GM12878 (cell line): Measurements from ENCODE around the gene GPR75. TPM values are rescaled to one million over a fixed set of nuclear protein-coding genes. Genes with fewer than 3 reads are reported as not detected.

ENCODE experiments used
- ATAC-seq: fragments of 200-7000 bp; cut with Tn5 transposase; 3 replicates; pipeline ENCODE4 v1.9.1; 2020; ENCODE audit warnings: mild to moderate bottlenecking, moderate library complexity
- BruUV-seq: library from RNA; stranded (reverse); fragments of 400-500 nt; replicated peaks from 2 replicates; lab custom pipeline; 2021; lab: Mats Ljungman, UMichigan
- CTCF ChIA-PET: fragments of 300-600 bp; sonication (Branson Sonifier 250); formaldehyde crosslinking; extraction: SDS; loops from one replicate; lab custom pipeline; 2021; ENCODE audit warnings: inconsistent platforms; lab: Yijun Ruan, JAX
- POLR2A ChIA-PET: fragments of 350-600 bp; formaldehyde crosslinking; extraction: SDS; loops from one replicate; lab custom pipeline; 2021; ENCODE audit warnings: inconsistent platforms; lab: Charles Lee
- RAD21 ChIA-PET: fragments of 300-600 bp; sonication (Branson Sonifier 250); formaldehyde crosslinking; loops from one replicate; lab custom pipeline; 2023; ENCODE audit warnings: antibody characterized with exemption; ENCODE audit not compliant: unreplicated experiment; lab: Charles Lee
- SMC1A ChIA-PET: fragments of 300-600 bp; sonication (Branson Sonifier 250); formaldehyde crosslinking; loops from one replicate; lab custom pipeline; 2023; ENCODE audit not compliant: unreplicated experiment, uncharacterized antibody; lab: Charles Lee
- DNase-seq: peaks from one replicate; pipeline ENCODE4 v3.0.0-alpha.2; 2011; ENCODE audit warnings: low read depth, low spot score
- FAIRE-seq: peaks from 3 replicates; lab custom pipeline; 2011; peaks lifted over from hg19 to GRCh38; lab: Jason Lieb, UNC
- H2AFZ ChIP-seq: 2 replicates; pipeline ENCODE4 v1.6.0; 2011; ENCODE audit warnings: low read depth, low read length, control low read depth; ENCODE audit not compliant: control insufficient read depth
- H3K27ac ChIP-seq: 2 replicates; pipeline ENCODE4 v1.5.1; 2011; ENCODE audit warnings: control low read depth; ENCODE audit not compliant: control insufficient read depth, insufficient read depth
- H3K27me3 ChIP-seq, 2 experiments: replicated peaks in 1 of 2; 2 replicates each; pipeline versions ENCODE4 v1.6.0 to v1.6.1; 2011; ENCODE audit warnings: low read length in 1 of 2; ENCODE audit not compliant: control insufficient read depth in 2 of 2, insufficient read depth in 2 of 2
- H3K36me3 ChIP-seq, 2 experiments: 2 replicates each; pipeline ENCODE4 v1.5.1; 2011; ENCODE audit warnings: low read length in 1 of 2; ENCODE audit not compliant: control insufficient read depth in 2 of 2, insufficient read depth in 2 of 2
- H3K4me1 ChIP-seq: 2 replicates; pipeline ENCODE4 v1.6.1; 2011; ENCODE audit warnings: mild to moderate bottlenecking, low read length, moderate library complexity, mixed read lengths; ENCODE audit not compliant: control insufficient read depth, insufficient read depth
- H3K4me2 ChIP-seq: 2 replicates; pipeline ENCODE4 v1.6.0; 2011; ENCODE audit warnings: control low read depth; ENCODE audit not compliant: control insufficient read depth, insufficient read depth
- H3K4me3 ChIP-seq: fragments of 200-600 bp; sonication (generic); 2 replicates; pipeline ENCODE4 v1.5.1; 2016
- H3K79me2 ChIP-seq: 2 replicates; pipeline ENCODE4 v1.6.0; 2011; ENCODE audit warnings: low read length; ENCODE audit not compliant: control insufficient read depth, insufficient read depth
- H3K9ac ChIP-seq: 2 replicates; pipeline ENCODE4 v1.8.0; 2011; ENCODE audit warnings: low read length, control low read depth, mixed read lengths; ENCODE audit not compliant: control insufficient read depth, insufficient read depth
- H3K9me3 ChIP-seq: replicated peaks from 3 replicates; pipeline ENCODE4 v1.5.1; 2011; ENCODE audit warnings: mild to moderate bottlenecking, low read length; ENCODE audit not compliant: control insufficient read depth, insufficient read depth
- H4K20me1 ChIP-seq: 2 replicates; pipeline ENCODE4 v1.6.0; 2011; ENCODE audit not compliant: control insufficient read depth, insufficient read depth
- BMI1 ChIP-seq: fragments of 450-650 bp; IDR thresholded peaks from 2 replicates; pipeline ENCODE4 v1.6.1; 2016; ENCODE audit warnings: mild to moderate bottlenecking, moderate library complexity, borderline replicate concordance
- CEBPB ChIP-seq, 2 experiments: fragments of 150-350 bp in 1 of 2; IDR thresholded peaks; 2 replicates each; pipeline ENCODE4 v1.6.1; 2012 to 2014; ENCODE audit warnings: low read depth in 2 of 2, low read length in 2 of 2, borderline replicate concordance in 1 of 2, inconsistent platforms in 1 of 2
- FOXM1 ChIP-seq: IDR thresholded peaks from 2 replicates; pipeline ENCODE4 v1.6.1; 2012; ENCODE audit warnings: low read depth, mild to moderate bottlenecking, inconsistent platforms, low read length, moderate library complexity
- GABPA ChIP-seq: IDR thresholded peaks from 2 replicates; pipeline ENCODE4 v1.6.1; 2014; ENCODE audit warnings: antibody characterized with exemption, low read depth, mild to moderate bottlenecking, inconsistent platforms
- HCFC1 ChIP-seq: fragments of 150-350 bp; IDR thresholded peaks from 2 replicates; pipeline ENCODE4 v1.6.1; 2014; ENCODE audit warnings: low read length
- JUNB ChIP-seq: IDR thresholded peaks from 2 replicates; pipeline ENCODE4 v1.6.1; 2016; ENCODE audit warnings: antibody characterized with exemption, mild to moderate bottlenecking
- MTA2 ChIP-seq: fragments of 450-650 bp; IDR thresholded peaks from 2 replicates; pipeline ENCODE4 v1.6.1; 2016; ENCODE audit warnings: low read depth, mild to moderate bottlenecking, moderate library complexity
- RAD51 ChIP-seq: fragments of 450-650 bp; IDR thresholded peaks from 2 replicates; pipeline ENCODE4 v1.6.1; 2016; ENCODE audit warnings: moderate library complexity, mild to moderate bottlenecking, inconsistent platforms
- SIX5 ChIP-seq: IDR thresholded peaks from 2 replicates; pipeline ENCODE4 v1.6.1; 2011; ENCODE audit warnings: mild to moderate bottlenecking, low read depth, low read length, moderate library complexity; ENCODE audit not compliant: severe bottlenecking
- TAF1 ChIP-seq: IDR thresholded peaks from 2 replicates; pipeline ENCODE4 v1.6.1; 2011; ENCODE audit warnings: mild to moderate bottlenecking, low read depth, low read length, borderline replicate concordance
- TBL1XR1 ChIP-seq: IDR thresholded peaks from 2 replicates; pipeline ENCODE4 v1.6.1; 2012; ENCODE audit warnings: low read depth, low read length, improper control_type of control experiment
- WRNIP1 ChIP-seq: IDR thresholded peaks from 2 replicates; pipeline ENCODE4 v1.6.1; 2011; ENCODE audit warnings: low read depth, low read length, improper control_type of control experiment, borderline replicate concordance
- WGBS: methylation state at CpG from one replicate; pipeline ENCODE4 v1.1.6; 2016; ENCODE audit warnings: low lambda C conversion rate; ENCODE audit not compliant: insufficient replicate concordance, insufficient coverage; ENCODE audit errors: missing lambda C conversion rate; 5-methylcytosine and 5-hydroxymethylcytosine counted together
- in situ Hi-C: fragments of 300-500 bp; cut with MboI; formaldehyde crosslinking; loops from 9 replicates; pipeline ENCODE4 v1.14.3; 2018; ENCODE audit warnings: mixed read lengths
- intact Hi-C: fragments of 100-400 bp; cut with micrococcal nuclease; formaldehyde crosslinking; loops from one replicate; pipeline ENCODE4 v1.14.2; 2022; ENCODE audit not compliant: unreplicated experiment
- polyA plus RNA-seq, 11 experiments: library from polyadenylated mRNA; depleted of rRNA in 4 of 11; unstranded in 6 of 11; stranded (reverse) in 5 of 11; fragments of >200 nt; fragmentation: Nextera tagmentation in 4 of 11; fragmentation: Illumina TruSeq in 1 of 11; extraction: Ambion mirVana in 4 of 11; extraction: Trizol in 1 of 11; gene quantifications; 1 replicate in 1 of 11; 2 replicates in 10 of 11; pipeline versions ENCODE4 v1.2.1 to v1.2.3, GENCODE V29; 2011 to 2016; ENCODE audit warnings: inconsistent platforms in 2 of 11, missing spikeins in 2 of 11, low read depth in 1 of 11
- total RNA-seq, 4 experiments: library from RNA; depleted of rRNA in 3 of 4; stranded (reverse); fragments of >200 nt in 3 of 4; fragmentation: Illumina TruSeq in 1 of 4; extraction: Trizol in 1 of 4; gene quantifications; 2 replicates each; pipeline versions ENCODE4 v1.2.1 to v1.2.3, GENCODE V29; 2013 to 2021
- TF ChIP-seq, protein P1 (sequence below): fragments of 150-350 bp; IDR thresholded peaks from 2 replicates; pipeline ENCODE4 v1.6.1; 2014; ENCODE audit warnings: mild to moderate bottlenecking, low read depth, low read length
- TF ChIP-seq, protein P2 (sequence below): fragments of 450-650 bp; IDR thresholded peaks from 2 replicates; pipeline ENCODE4 v1.6.1; 2016; ENCODE audit warnings: mild to moderate bottlenecking

Gene GPR75
- total and polyA plus RNA-seq, 10 of the 15 experiments (the other 5 are each of a cell fraction or from before 2014, with no cell fraction given), result 0.02 to 3.5 (median 2.3) TPM; not detected in 2

GRCh38 chr2:53884883-53885282, 25.1 kb upstream of the GPR75 start:
- ATAC-seq (no peak), DNase-seq (no peak), FAIRE-seq (no peak)
- no peak for TF ChIP-seq JUNB
- H2AFZ ChIP-seq, result no peak overlapping the region
- no peaks in the 10 kb centered on the region for H3K79me2 ChIP-seq
- in situ Hi-C loops (no loop called here), intact Hi-C loops (loop anchor here (5.0 kb wide), 1 partner anchor 517 kb away; no protein-coding TSS in a partner anchor)
- no peaks in the 10 kb centered on the region for H3K27me3 ChIP-seq
- WGBS, result 97% methylated on average over 1 of the region's 1 CpG
- peaks cover 0 to 37% of the 10 kb centered on the region in 2 experiments; a peak in 1 of 4 replicates for H3K36me3 ChIP-seq
- no peak overlapping the region for H3K27ac ChIP-seq
- RAD21 ChIA-PET, result no interaction called here
- POLR2A ChIA-PET, result no interaction called here
- H3K4me3 ChIP-seq, result no peak overlapping the region
- no peak overlapping the region for H3K9ac ChIP-seq
- H3K4me1 ChIP-seq, result no peaks in the 10 kb centered on the region
- SMC1A ChIA-PET, result no interaction called here
- H4K20me1 ChIP-seq, result no peaks in the 10 kb centered on the region
- no peak overlapping the region for H3K4me2 ChIP-seq
- CTCF ChIA-PET, result interaction anchor here (1.1 kb wide), 1 partner anchor 9 kb away, joined by 3 read pairs; no protein-coding TSS in a partner anchor
- BruUV-seq, result no TSS peak
- no peaks in the 10 kb centered on the region for H3K9me3 ChIP-seq

DNA sequence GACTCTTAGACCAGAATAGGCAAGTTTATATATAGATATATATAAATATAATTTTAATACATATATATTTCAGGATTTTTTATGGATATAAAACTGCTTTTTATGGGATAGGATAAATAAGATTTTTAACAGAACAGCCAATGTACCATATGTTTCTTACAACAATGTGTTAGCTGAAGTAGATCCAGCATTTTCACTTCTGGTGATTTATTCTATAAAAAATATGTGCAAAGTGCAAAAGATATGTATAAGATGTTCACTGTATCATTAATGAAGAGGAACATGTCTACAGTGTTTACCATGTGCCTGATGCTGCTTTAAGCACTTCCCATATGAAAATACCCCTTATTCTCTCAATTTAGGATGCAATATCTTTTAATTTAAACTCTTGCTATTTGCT, 22.2 kb upstream of the GPR75 start:
- ChIA-PET RAD21 (no interaction called here), CTCF (no interaction called here), POLR2A (interaction anchor here (0.6 kb wide), 1 partner anchor 635 kb away, joined by 3 read pairs; no protein-coding TSS in a partner anchor), SMC1A (no interaction called here)
- no peaks in the 10 kb centered on the region for H3K79me2 ChIP-seq
- ATAC-seq, result no peak
- no peak overlapping the region for H2AFZ ChIP-seq
- no peaks in the 10 kb centered on the region for H3K9me3 ChIP-seq
- no peaks in the 10 kb centered on the region for H3K27me3 ChIP-seq
- no peak overlapping the region for H3K4me2 ChIP-seq
- H3K4me1 ChIP-seq, result no peaks in the 10 kb centered on the region
- in situ Hi-C loops (no loop called here), intact Hi-C loops (loop anchor here (5.0 kb wide), 1 partner anchor 520 kb away; no protein-coding TSS in a partner anchor)
- TF ChIP-seq HCFC1, result no peak
- no peak for TF ChIP-seq MTA2
- no peak for TF ChIP-seq CEBPB (IDR thresholded peaks at IDR 0.05; ENCODE audit: borderline replicate concordance in 1 of 2, low read depth in 2 of 2, low read length in 2 of 2)
- TF ChIP-seq TBL1XR1, result no peak
- no peak for TF ChIP-seq TAF1
- TF ChIP-seq WRNIP1, result no peak
- no peak for TF ChIP-seq FOXM1
- TF ChIP-seq BMI1, result no peak
- TF ChIP-seq, protein P1, sequence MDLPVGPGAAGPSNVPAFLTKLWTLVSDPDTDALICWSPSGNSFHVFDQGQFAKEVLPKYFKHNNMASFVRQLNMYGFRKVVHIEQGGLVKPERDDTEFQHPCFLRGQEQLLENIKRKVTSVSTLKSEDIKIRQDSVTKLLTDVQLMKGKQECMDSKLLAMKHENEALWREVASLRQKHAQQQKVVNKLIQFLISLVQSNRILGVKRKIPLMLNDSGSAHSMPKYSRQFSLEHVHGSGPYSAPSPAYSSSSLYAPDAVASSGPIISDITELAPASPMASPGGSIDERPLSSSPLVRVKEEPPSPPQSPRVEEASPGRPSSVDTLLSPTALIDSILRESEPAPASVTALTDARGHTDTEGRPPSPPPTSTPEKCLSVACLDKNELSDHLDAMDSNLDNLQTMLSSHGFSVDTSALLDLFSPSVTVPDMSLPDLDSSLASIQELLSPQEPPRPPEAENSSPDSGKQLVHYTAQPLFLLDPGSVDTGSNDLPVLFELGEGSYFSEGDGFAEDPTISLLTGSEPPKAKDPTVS, result no peak
- TF ChIP-seq SIX5, result no peak
- TF ChIP-seq, protein P2, sequence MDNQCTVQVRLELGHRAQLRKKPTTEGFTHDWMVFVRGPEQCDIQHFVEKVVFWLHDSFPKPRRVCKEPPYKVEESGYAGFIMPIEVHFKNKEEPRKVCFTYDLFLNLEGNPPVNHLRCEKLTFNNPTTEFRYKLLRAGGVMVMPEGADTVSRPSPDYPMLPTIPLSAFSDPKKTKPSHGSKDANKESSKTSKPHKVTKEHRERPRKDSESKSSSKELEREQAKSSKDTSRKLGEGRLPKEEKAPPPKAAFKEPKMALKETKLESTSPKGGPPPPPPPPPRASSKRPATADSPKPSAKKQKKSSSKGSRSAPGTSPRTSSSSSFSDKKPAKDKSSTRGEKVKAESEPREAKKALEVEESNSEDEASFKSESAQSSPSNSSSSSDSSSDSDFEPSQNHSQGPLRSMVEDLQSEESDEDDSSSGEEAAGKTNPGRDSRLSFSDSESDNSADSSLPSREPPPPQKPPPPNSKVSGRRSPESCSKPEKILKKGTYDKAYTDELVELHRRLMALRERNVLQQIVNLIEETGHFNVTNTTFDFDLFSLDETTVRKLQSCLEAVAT, result no peak
- TF ChIP-seq GABPA, result no peak
- no peak for TF ChIP-seq RAD51
- H3K36me3 ChIP-seq, result peaks cover 0 to 23% of the 10 kb centered on the region in 2 experiments; a peak in 2 of 4 replicates
- H3K4me3 ChIP-seq, result no peak overlapping the region
- DNase-seq, result no peak
- BruUV-seq, result no TSS peak
- H4K20me1 ChIP-seq, result no peaks in the 10 kb centered on the region
- FAIRE-seq, result no peak
- H3K27ac ChIP-seq, result no peak overlapping the region
- no peak overlapping the region for H3K9ac ChIP-seq
